Caco-2 (cell line): ENCODE data around the gene KCNAB1. TPM values are rescaled to one million over a fixed set of nuclear protein-coding genes. Genes with fewer than 3 reads are reported as not detected.

Experiments
- BruUV-seq: library from RNA; stranded (reverse); fragments of 400-500 nt; replicated peaks from 2 replicates; lab custom pipeline; 2021; lab: Mats Ljungman, UMichigan
- CTCF ChIA-PET: fragments of 300-600 bp; sonication (Branson Sonifier 250); formaldehyde crosslinking; loops from one replicate; lab custom pipeline; 2022; ENCODE audit warnings: antibody characterized with exemption; lab: Charles Lee
- POLR2A ChIA-PET: fragments of 300-600 bp; sonication (Branson Sonifier 250); formaldehyde crosslinking; loops from one replicate; lab custom pipeline; 2022; ENCODE audit warnings: antibody characterized with exemption; lab: Charles Lee
- DNase-seq, 2 experiments: peaks; one replicate each; pipeline versions ENCODE4 v3.0.0 to v3.0.0-alpha.2; 2020 to 2022
- H3K27me3 ChIP-seq: replicated peaks from 2 replicates; pipeline ENCODE4 v1.6.0; 2011; ENCODE audit warnings: low read length; ENCODE audit not compliant: control insufficient read depth, insufficient read depth
- H3K36me3 ChIP-seq: 2 replicates; pipeline ENCODE4 v1.5.1; 2011; ENCODE audit warnings: low read length; ENCODE audit not compliant: control insufficient read depth, insufficient read depth
- H3K4me1 ChIP-seq: fragments of 250-450 bp; sonication (Bioruptor Pico); 2 replicates; pipeline ENCODE4 v1.5.1; 2020; ENCODE audit warnings: mild to moderate bottlenecking
- H3K4me3 ChIP-seq: 2 replicates; pipeline ENCODE4 v1.5.1; 2011; ENCODE audit warnings: low read depth, mild to moderate bottlenecking, control low read depth, low read length
- H3K9me3 ChIP-seq: fragments of 250-450 bp; sonication (Bioruptor Pico); 2 replicates; pipeline ENCODE4 v1.5.1; 2020; ENCODE audit warnings: mild to moderate bottlenecking, moderate library complexity
- H3K27ac Mint-ChIP-seq: one replicate; pipeline ENCODE4 v1.8.0; 2022; ENCODE audit warnings: mixed read lengths; ENCODE audit not compliant: unreplicated experiment
- H3K27me3 Mint-ChIP-seq: one replicate; pipeline ENCODE4 v1.8.0; 2022; ENCODE audit warnings: mixed read lengths; ENCODE audit not compliant: insufficient read depth, unreplicated experiment
- H3K36me3 Mint-ChIP-seq: one replicate; pipeline ENCODE4 v1.8.0; 2022; ENCODE audit warnings: mild to moderate bottlenecking, mixed read lengths; ENCODE audit not compliant: insufficient read depth, unreplicated experiment
- H3K4me1 Mint-ChIP-seq: one replicate; pipeline ENCODE4 v1.8.0; 2022; ENCODE audit warnings: low read depth, mixed read lengths; ENCODE audit not compliant: unreplicated experiment
- H3K4me3 Mint-ChIP-seq: one replicate; pipeline ENCODE4 v1.8.0; 2022; ENCODE audit warnings: mild to moderate bottlenecking, moderate library complexity, mixed read lengths; ENCODE audit not compliant: unreplicated experiment
- H3K9me3 Mint-ChIP-seq: one replicate; pipeline ENCODE4 v1.8.0; 2022; ENCODE audit warnings: mixed read lengths; ENCODE audit not compliant: unreplicated experiment
- intact Hi-C: fragments of 100-400 bp; cut with micrococcal nuclease; formaldehyde crosslinking; loops from one replicate; pipeline ENCODE4 v1.10.0; 2022; ENCODE audit not compliant: unreplicated experiment
- total RNA-seq: library from RNA; stranded (reverse); gene quantifications from 2 replicates; pipeline ENCODE4 v1.2.3, GENCODE V29; 2022
- TF ChIP-seq, protein P1 (sequence below), 2 experiments: fragments of 200-600 bp in 1 of 2; IDR thresholded peaks; 1 replicate in 1 of 2; 2 replicates in 1 of 2; pipeline versions ENCODE4 v1.5.1 to v1.8.0; 2011 to 2022; ENCODE audit warnings: antibody characterized with exemption in 1 of 2, control low read depth in 1 of 2, inconsistent platforms in 1 of 2, low read depth in 1 of 2, low read length in 1 of 2, mild to moderate bottlenecking in 1 of 2, moderate library complexity in 1 of 2; ENCODE audit not compliant: insufficient read depth in 1 of 2, severe bottlenecking in 1 of 2, unreplicated experiment in 1 of 2

The KCNAB1 gene
- total RNA-seq, 1 experiment from 2014 or later = 0.14 TPM

DNA sequence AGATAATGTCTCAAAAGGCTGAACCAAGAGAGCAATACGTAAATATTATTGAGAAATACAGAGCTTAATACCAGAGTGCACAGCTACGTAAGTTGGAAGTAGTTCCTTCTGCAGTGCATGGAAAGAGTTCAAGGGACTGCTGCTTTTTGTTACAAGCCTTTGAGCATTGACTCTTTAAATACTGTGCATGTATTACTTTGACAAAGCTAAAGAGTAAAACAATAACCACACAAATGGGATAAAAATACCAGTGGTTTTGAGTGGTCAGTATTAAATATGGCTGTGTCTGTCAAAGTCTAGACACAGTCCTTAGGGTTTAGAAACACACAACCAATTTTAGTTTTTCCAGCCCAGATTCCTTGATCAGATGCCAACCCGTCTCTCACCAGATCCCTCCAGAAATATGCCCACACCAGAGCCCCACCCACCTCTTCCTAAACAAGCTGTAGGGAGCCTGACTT is 372.5 kb downstream of the KCNAB1 start:
- Mint-ChIP-seq H3K27ac (no peak overlapping the region), H3K4me3 (no peak overlapping the region), H3K36me3 (no peaks in the 10 kb centered on the region), H3K27me3 (peaks cover 3% of the 10 kb centered on the region), H3K9me3 (peaks cover 9% of the 10 kb centered on the region), H3K4me1 (no peaks in the 10 kb centered on the region)
- ChIA-PET POLR2A (no interaction called here), CTCF (no interaction called here)
- TF ChIP-seq, protein P1, sequence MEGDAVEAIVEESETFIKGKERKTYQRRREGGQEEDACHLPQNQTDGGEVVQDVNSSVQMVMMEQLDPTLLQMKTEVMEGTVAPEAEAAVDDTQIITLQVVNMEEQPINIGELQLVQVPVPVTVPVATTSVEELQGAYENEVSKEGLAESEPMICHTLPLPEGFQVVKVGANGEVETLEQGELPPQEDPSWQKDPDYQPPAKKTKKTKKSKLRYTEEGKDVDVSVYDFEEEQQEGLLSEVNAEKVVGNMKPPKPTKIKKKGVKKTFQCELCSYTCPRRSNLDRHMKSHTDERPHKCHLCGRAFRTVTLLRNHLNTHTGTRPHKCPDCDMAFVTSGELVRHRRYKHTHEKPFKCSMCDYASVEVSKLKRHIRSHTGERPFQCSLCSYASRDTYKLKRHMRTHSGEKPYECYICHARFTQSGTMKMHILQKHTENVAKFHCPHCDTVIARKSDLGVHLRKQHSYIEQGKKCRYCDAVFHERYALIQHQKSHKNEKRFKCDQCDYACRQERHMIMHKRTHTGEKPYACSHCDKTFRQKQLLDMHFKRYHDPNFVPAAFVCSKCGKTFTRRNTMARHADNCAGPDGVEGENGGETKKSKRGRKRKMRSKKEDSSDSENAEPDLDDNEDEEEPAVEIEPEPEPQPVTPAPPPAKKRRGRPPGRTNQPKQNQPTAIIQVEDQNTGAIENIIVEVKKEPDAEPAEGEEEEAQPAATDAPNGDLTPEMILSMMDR (IDR thresholded peaks at IDR 0.05; ENCODE audit: insufficient read depth in 1 of 2, low read depth in 1 of 2, low read length in 1 of 2, severe bottlenecking in 1 of 2, unreplicated experiment in 1 of 2) = no peak
- H3K9me3 ChIP-seq = no peaks in the 10 kb centered on the region; the same call in 1 of the 2 replicates
- H3K4me3 ChIP-seq = no peak overlapping the region
- no peaks in the 10 kb centered on the region for H3K36me3 ChIP-seq
- intact Hi-C loops = no loop called here
- no peaks in the 10 kb centered on the region for H3K27me3 ChIP-seq
- no TSS peak for BruUV-seq
- no peaks in the 10 kb centered on the region for H3K4me1 ChIP-seq
- DNase-seq = no peak

DNA sequence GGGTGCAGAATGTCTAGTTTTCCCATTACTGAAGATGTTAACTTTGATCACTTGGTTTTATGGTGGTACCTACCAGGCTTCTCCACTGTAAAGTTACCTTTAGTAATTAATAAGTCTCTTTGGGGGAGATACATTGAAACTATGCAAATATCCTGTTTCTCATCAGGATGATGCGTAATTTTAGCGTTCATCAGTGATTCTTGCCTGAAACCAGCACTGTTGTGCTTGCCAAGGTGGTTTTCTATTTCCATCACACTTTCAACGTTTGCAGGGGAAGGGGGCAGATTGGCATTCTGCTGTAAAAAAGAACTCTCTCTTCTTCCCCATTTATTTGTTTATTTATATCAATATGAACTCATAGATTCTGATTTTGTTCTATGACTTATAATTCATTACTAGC is 373.5 kb downstream of the KCNAB1 start:
- TF ChIP-seq, protein P1 (IDR thresholded peaks at IDR 0.05; ENCODE audit: insufficient read depth in 1 of 2, low read depth in 1 of 2, low read length in 1 of 2, severe bottlenecking in 1 of 2, unreplicated experiment in 1 of 2) = no peak
- POLR2A ChIA-PET = no interaction called here
- no peak for DNase-seq

DNA sequence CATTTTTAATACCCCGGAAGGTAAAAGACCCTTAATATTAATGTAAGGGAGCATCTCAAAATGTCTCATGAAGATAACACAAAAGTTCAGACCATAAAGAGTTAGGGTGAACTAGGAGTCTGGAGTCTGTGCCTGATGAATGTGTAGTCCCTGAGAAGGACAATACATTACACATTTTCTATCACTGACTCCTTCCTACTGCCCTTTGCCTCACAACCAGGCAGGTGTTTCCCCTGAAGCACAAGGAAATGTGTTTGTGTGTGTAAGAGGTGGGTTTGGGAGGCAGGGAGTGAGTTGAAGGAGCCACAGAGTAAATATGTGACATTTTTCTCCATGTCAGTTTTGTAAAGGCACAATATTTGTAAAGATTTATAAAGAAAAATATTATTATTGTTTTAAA is 375.4 kb downstream of the KCNAB1 start:
- ChIA-PET CTCF (no interaction called here), POLR2A (no interaction called here)
- Histone ChIP-seq H3K4me3 (no peak overlapping the region), H3K27me3 (no peaks in the 10 kb centered on the region), H3K4me1 (no peaks in the 10 kb centered on the region), H3K36me3 (no peaks in the 10 kb centered on the region), H3K9me3 (no peaks in the 10 kb centered on the region; the same call in 1 of the 2 replicates)
- Mint-ChIP-seq H3K27ac (no peak overlapping the region), H3K4me1 (no peaks in the 10 kb centered on the region), H3K9me3 (peaks cover 19% of the 10 kb centered on the region), H3K4me3 (no peak overlapping the region), H3K27me3 (peaks cover 3% of the 10 kb centered on the region), H3K36me3 (no peaks in the 10 kb centered on the region)
- intact Hi-C loops = no loop called here
- BruUV-seq = no TSS peak
- DNase-seq = no peak
- TF ChIP-seq, protein P1 (IDR thresholded peaks at IDR 0.05; ENCODE audit: insufficient read depth in 1 of 2, low read depth in 1 of 2, low read length in 1 of 2, severe bottlenecking in 1 of 2, unreplicated experiment in 1 of 2) = no peak

More for the DNA sequence above, 373.5 kb downstream of the KCNAB1 start:
- H3K9me3 Mint-ChIP-seq = peaks cover 19% of the 10 kb centered on the region
- Histone ChIP-seq H3K27me3 (no peaks in the 10 kb centered on the region), H3K4me1 (no peaks in the 10 kb centered on the region), H3K36me3 (no peaks in the 10 kb centered on the region), H3K9me3 (no peaks in the 10 kb centered on the region; the same call in 1 of the 2 replicates), H3K4me3 (no peak overlapping the region)
- intact Hi-C loops = no loop called here
- CTCF ChIA-PET = no interaction called here
- no peak overlapping the region for H3K4me3 Mint-ChIP-seq
- peaks cover 3% of the 10 kb centered on the region for H3K27me3 Mint-ChIP-seq
- H3K4me1 Mint-ChIP-seq = no peaks in the 10 kb centered on the region
- H3K36me3 Mint-ChIP-seq = no peaks in the 10 kb centered on the region
- no peak overlapping the region for H3K27ac Mint-ChIP-seq
- BruUV-seq = no TSS peak
